HepG2 (cell line): ENCODE data around the gene TRIM37. TPM values are rescaled to one million over a fixed set of nuclear protein-coding genes. Genes with fewer than 3 reads are reported as not detected.

Experiments used
- ETV5 ChIP-seq: IDR thresholded peaks from 2 replicates; pipeline ENCODE4 v1.6.1; 2018; ENCODE audit warnings: missing biosample characterization, missing genetic modification reagents, inconsistent platforms, borderline replicate concordance
- KLF13 ChIP-seq: sonication (generic); formaldehyde crosslinking; IDR thresholded peaks from 2 replicates; pipeline ENCODE4 v1.4.0; 2020; ENCODE audit warnings: mild to moderate bottlenecking, missing genetic modification reagents
- NCOA2 ChIP-seq: sonication (generic); formaldehyde crosslinking; IDR thresholded peaks from 2 replicates; pipeline ENCODE4 v1.8.0; 2022; ENCODE audit warnings: inconsistent platforms
- POGZ ChIP-seq: sonication (generic); formaldehyde crosslinking; IDR thresholded peaks from 2 replicates; pipeline ENCODE4 v1.4.0; 2020; ENCODE audit warnings: mild to moderate bottlenecking, missing genetic modification reagents
- POLR2AphosphoS2 ChIP-seq: IDR thresholded peaks from 2 replicates; pipeline ENCODE4 v1.6.1; 2011; ENCODE audit warnings: low read depth, low read length, improper control_type of control experiment
- PRPF4 ChIP-seq: fragments of 200-400 bp; formaldehyde crosslinking; IDR thresholded peaks from 2 replicates; pipeline ENCODE4 v1.6.1; 2016; ENCODE audit warnings: low read length, low read depth; ENCODE audit not compliant: poor library complexity, severe bottlenecking
- RCOR2 ChIP-seq: IDR thresholded peaks from 2 replicates; pipeline ENCODE4 v1.6.1; 2016; ENCODE audit warnings: missing biosample characterization, missing genetic modification reagents
- SIN3A ChIP-seq: IDR thresholded peaks from 2 replicates; pipeline ENCODE4 v1.6.1; 2011; ENCODE audit warnings: low read depth, mild to moderate bottlenecking, control low read depth, low read length, borderline replicate concordance
- SP4 ChIP-seq: sonication (generic); formaldehyde crosslinking; IDR thresholded peaks from 2 replicates; pipeline ENCODE4 v1.8.1; 2023; ENCODE audit warnings: mild to moderate bottlenecking, missing genetic modification reagents
- TBX3 ChIP-seq: fragments of 450-650 bp; IDR thresholded peaks from 2 replicates; pipeline ENCODE4 v1.6.1; 2017; ENCODE audit warnings: antibody characterized with exemption, mild to moderate bottlenecking, inconsistent platforms, borderline replicate concordance
- ZBTB7A ChIP-seq: sonication (generic); formaldehyde crosslinking; IDR thresholded peaks from 2 replicates; pipeline ENCODE4 v1.8.0; 2022; ENCODE audit warnings: mild to moderate bottlenecking, missing genetic modification reagents
- ZNF430 ChIP-seq: sonication (generic); formaldehyde crosslinking; IDR thresholded peaks from 2 replicates; pipeline ENCODE4 v1.9.0; 2021; ENCODE audit warnings: mild to moderate bottlenecking, missing genetic modification reagents
- ZNF446 ChIP-seq: sonication (generic); formaldehyde crosslinking; IDR thresholded peaks from 2 replicates; pipeline ENCODE4 v1.5.0; 2020; ENCODE audit warnings: mild to moderate bottlenecking, missing genetic modification reagents
- ZNF589 ChIP-seq: sonication (generic); formaldehyde crosslinking; conservative IDR thresholded peaks from 2 replicates; pipeline ENCODE4 v1.8.0; 2022; ENCODE audit warnings: mild to moderate bottlenecking, moderate library complexity, missing genetic modification reagents
- ZNF597 ChIP-seq: sonication (generic); formaldehyde crosslinking; IDR thresholded peaks from 2 replicates; pipeline ENCODE4 v1.5.0; 2020; ENCODE audit warnings: missing genetic modification reagents
- ZNF619 ChIP-seq: sonication (generic); formaldehyde crosslinking; IDR thresholded peaks from 2 replicates; pipeline ENCODE4 v1.4.0; 2020; ENCODE audit warnings: mild to moderate bottlenecking, missing genetic modification reagents
- ZNF709 ChIP-seq: sonication (generic); formaldehyde crosslinking; IDR thresholded peaks from 2 replicates; pipeline ENCODE4 v1.5.0; 2020; ENCODE audit warnings: mild to moderate bottlenecking, missing genetic modification reagents
- ZNF737 ChIP-seq: sonication (generic); formaldehyde crosslinking; IDR thresholded peaks from 2 replicates; pipeline ENCODE4 v1.5.0; 2020; ENCODE audit warnings: missing genetic modification reagents, mild to moderate bottlenecking, borderline replicate concordance
- ZNF841 ChIP-seq: sonication (generic); formaldehyde crosslinking; IDR thresholded peaks from 2 replicates; pipeline ENCODE4 v1.8.1; 2023; ENCODE audit warnings: missing genetic modification reagents, borderline replicate concordance
- ZSCAN12 ChIP-seq: sonication (generic); formaldehyde crosslinking; IDR thresholded peaks from 2 replicates; pipeline ENCODE4 v1.9.0; 2021; ENCODE audit warnings: mild to moderate bottlenecking, missing genetic modification reagents
- polyA plus RNA-seq, 8 experiments: library from polyadenylated mRNA; depleted of rRNA in 3 of 8; stranded (reverse) in 7 of 8; unstranded in 1 of 8; fragments of >200 nt; fragmentation: Illumina TruSeq in 4 of 8; extraction: Trizol in 4 of 8; gene quantifications; 2 replicates each; pipeline versions ENCODE4 v1.2.1 to v1.2.3, GENCODE V29; 2011 to 2016; ENCODE audit warnings: low read depth in 4 of 8, missing spikeins in 1 of 8, mixed read lengths in 1 of 8; ENCODE audit not compliant: insufficient read depth in 1 of 8
- total RNA-seq, 5 experiments: library from RNA; depleted of rRNA; stranded (reverse); fragments of >200 nt; fragmentation: Illumina TruSeq; extraction: Trizol; gene quantifications; 2 replicates each; pipeline ENCODE4 v1.2.3, GENCODE V29; 2016; ENCODE audit warnings: low read depth in 1 of 5
- TF ChIP-seq, protein P1 (sequence below): IDR thresholded peaks from 2 replicates; pipeline ENCODE4 v1.6.1; 2016
- TF ChIP-seq, protein P2 (sequence below): sonication (generic); formaldehyde crosslinking; IDR thresholded peaks from 2 replicates; pipeline ENCODE4 v1.4.0; 2020; ENCODE audit warnings: mild to moderate bottlenecking, missing genetic modification reagents
- TF ChIP-seq, protein P3 (sequence below): IDR thresholded peaks from 2 replicates; pipeline ENCODE4 v1.6.1; 2016; ENCODE audit warnings: low read depth
- TF ChIP-seq, protein P4 (sequence below): sonication (generic); formaldehyde crosslinking; IDR thresholded peaks from 2 replicates; pipeline ENCODE4 v1.8.0; 2022; ENCODE audit warnings: mild to moderate bottlenecking, missing genetic modification reagents
- TF ChIP-seq, protein P5 (sequence below): IDR thresholded peaks from 2 replicates; pipeline ENCODE4 v1.6.1; 2016; ENCODE audit warnings: control low read depth

The TRIM37 gene
- total and polyA plus RNA-seq, 2 of the 13 experiments (the other 11 are each of a cell fraction or from before 2014, with no cell fraction given), result 12.4 to 39.1 TPM

DNA sequence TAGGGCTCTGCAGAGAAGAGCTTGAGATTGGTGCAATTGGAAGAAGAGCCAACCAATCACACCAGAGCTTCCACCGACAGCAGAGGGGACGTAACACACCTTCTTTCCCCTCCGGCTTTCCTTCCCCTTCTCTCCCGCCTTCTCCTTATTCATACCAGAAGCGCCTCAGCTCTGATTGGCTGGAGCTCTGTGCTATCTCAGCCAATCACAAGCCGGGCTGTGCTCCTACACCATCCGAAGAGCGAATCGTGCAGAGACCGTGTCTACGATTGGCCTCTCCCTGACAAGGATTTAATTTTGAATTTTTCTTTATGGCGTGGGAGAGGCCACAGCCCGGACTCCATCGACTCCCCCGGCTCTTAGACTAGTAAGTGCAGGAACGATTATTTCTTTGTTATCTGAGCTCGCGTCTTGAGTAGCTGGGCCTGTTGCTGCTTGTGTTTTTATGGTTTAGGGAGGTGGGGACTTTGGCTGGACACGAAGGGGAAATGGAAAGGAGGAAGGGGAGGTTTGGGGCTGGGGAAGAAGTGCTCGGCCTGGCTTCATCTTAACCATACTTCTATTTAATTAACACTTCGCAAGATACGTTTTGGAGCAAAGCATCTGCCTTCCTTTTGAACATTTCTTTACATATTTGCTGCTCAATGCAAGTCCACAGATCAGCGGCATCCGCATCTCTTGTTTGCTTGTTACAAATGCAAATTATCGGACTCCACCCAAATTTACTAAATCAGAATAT lies 48.9 kb upstream of the TRIM37 start, which contains the start of gene PRR11 (continued):
- TF ChIP-seq, protein P1, sequence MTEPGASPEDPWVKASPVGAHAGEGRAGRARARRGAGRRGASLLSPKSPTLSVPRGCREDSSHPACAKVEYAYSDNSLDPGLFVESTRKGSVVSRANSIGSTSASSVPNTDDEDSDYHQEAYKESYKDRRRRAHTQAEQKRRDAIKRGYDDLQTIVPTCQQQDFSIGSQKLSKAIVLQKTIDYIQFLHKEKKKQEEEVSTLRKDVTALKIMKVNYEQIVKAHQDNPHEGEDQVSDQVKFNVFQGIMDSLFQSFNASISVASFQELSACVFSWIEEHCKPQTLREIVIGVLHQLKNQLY (CRISPR knock-in tag), result no peak
- TF ChIP-seq POGZ (CRISPR knock-in tag) (peak; percentile 69), ZNF841 (CRISPR knock-in tag) (0 out of 2 replicates have a peak, but pooled peaks have one; percentile 67), SP4 (CRISPR knock-in tag) (peak; percentile 46; the same call in 1 of the 2 replicates), TBX3 (no peak), RCOR2 (CRISPR knock-in tag) (no peak), ZNF446 (CRISPR knock-in tag) (no peak), KLF13 (CRISPR knock-in tag) (no peak), ZNF589 (no peak; the same call in 1 of the 2 replicates), PRPF4 (no peak), ZBTB7A (CRISPR knock-in tag) (no peak), POLR2AphosphoS2 (no peak), ZNF709 (CRISPR knock-in tag) (no peak), ETV5 (CRISPR knock-in tag) (no peak), ZNF430 (CRISPR knock-in tag) (no peak), ZSCAN12 (CRISPR knock-in tag) (no peak), ZNF619 (CRISPR knock-in tag) (no peak), ZNF737 (no peak), SIN3A (peak; percentile 100), NCOA2 (CRISPR knock-in tag) (no peak), ZNF597 (CRISPR knock-in tag) (no peak)
- TF ChIP-seq, protein P2, sequence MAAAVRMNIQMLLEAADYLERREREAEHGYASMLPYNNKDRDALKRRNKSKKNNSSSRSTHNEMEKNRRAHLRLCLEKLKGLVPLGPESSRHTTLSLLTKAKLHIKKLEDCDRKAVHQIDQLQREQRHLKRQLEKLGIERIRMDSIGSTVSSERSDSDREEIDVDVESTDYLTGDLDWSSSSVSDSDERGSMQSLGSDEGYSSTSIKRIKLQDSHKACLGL (CRISPR knock-in tag), result peak; percentile 62; the same call in 1 of the 2 replicates
- TF ChIP-seq, protein P3, sequence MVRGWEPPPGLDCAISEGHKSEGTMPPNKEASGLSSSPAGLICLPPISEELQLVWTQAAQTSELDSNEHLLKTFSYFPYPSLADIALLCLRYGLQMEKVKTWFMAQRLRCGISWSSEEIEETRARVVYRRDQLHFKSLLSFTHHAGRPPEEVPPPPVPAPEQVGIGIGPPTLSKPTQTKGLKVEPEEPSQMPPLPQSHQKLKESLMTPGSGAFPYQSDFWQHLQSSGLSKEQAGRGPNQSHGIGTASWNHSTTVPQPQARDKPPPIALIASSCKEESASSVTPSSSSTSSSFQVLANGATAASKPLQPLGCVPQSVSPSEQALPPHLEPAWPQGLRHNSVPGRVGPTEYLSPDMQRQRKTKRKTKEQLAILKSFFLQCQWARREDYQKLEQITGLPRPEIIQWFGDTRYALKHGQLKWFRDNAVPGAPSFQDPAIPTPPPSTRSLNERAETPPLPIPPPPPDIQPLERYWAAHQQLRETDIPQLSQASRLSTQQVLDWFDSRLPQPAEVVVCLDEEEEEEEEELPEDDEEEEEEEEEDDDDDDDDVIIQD (CRISPR knock-in tag), result no peak; the same call in 1 of the 2 replicates
- TF ChIP-seq, protein P4, sequence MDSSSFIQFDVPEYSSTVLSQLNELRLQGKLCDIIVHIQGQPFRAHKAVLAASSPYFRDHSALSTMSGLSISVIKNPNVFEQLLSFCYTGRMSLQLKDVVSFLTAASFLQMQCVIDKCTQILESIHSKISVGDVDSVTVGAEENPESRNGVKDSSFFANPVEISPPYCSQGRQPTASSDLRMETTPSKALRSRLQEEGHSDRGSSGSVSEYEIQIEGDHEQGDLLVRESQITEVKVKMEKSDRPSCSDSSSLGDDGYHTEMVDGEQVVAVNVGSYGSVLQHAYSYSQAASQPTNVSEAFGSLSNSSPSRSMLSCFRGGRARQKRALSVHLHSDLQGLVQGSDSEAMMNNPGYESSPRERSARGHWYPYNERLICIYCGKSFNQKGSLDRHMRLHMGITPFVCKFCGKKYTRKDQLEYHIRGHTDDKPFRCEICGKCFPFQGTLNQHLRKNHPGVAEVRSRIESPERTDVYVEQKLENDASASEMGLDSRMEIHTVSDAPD (CRISPR knock-in tag), result no peak; the same call in 1 of the 2 replicates
- TF ChIP-seq, protein P5, sequence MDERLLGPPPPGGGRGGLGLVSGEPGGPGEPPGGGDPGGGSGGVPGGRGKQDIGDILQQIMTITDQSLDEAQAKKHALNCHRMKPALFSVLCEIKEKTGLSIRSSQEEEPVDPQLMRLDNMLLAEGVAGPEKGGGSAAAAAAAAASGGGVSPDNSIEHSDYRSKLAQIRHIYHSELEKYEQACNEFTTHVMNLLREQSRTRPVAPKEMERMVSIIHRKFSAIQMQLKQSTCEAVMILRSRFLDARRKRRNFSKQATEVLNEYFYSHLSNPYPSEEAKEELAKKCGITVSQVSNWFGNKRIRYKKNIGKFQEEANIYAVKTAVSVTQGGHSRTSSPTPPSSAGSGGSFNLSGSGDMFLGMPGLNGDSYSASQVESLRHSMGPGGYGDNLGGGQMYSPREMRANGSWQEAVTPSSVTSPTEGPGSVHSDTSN (CRISPR knock-in tag), result no peak
